H1 (cell line): ENCODE results near the gene HOXA11. TPM values are rescaled to one million over a fixed set of nuclear protein-coding genes. Genes with fewer than 3 reads are reported as not detected.

Experiments used
- CTCF ChIA-PET: fragments of 300-600 bp; sonication (Branson Sonifier 250); formaldehyde crosslinking; loops from one replicate; lab custom pipeline; 2021; ENCODE audit not compliant: partially characterized antibody; lab: Charles Lee
- POLR2A ChIA-PET: fragments of 300-600 bp; sonication (Branson Sonifier 250); formaldehyde crosslinking; loops from one replicate; lab custom pipeline; 2021; ENCODE audit warnings: inconsistent platforms; ENCODE audit not compliant: partially characterized antibody; lab: Charles Lee
- DNase-seq, 2 experiments: peaks; one replicate each; pipeline versions ENCODE4 v3.0.0 to v3.0.0-alpha.2; 2010 to 2022; ENCODE audit warnings: low spot score in 2 of 2, low read depth in 1 of 2, mixed read lengths in 1 of 2
- FAIRE-seq: peaks from 2 replicates; lab custom pipeline; 2011; peaks lifted over from hg19 to GRCh38; lab: Jason Lieb, UNC
- H2AFZ ChIP-seq: 2 replicates; pipeline ENCODE4 v1.8.1; 2012; ENCODE audit warnings: low read length, inconsistent platforms
- H2AK5ac ChIP-seq: 2 replicates; pipeline ENCODE4 v1.6.1; 2013; ENCODE audit warnings: low read depth, low read length
- H2BK120ac ChIP-seq: replicated peaks from 2 replicates; pipeline ENCODE3; 2013; ENCODE audit warnings: low read depth, low read length, inconsistent platforms
- H2BK12ac ChIP-seq: 2 replicates; pipeline ENCODE4 v1.6.1; 2013; ENCODE audit warnings: low read depth, low read length
- H2BK15ac ChIP-seq: 2 replicates; pipeline ENCODE4 v1.6.1; 2013; ENCODE audit warnings: low read length
- H2BK20ac ChIP-seq: 2 replicates; pipeline ENCODE4 v1.6.1; 2013; ENCODE audit warnings: low read length
- H2BK5ac ChIP-seq: 2 replicates; pipeline ENCODE4 v1.6.1; 2013; ENCODE audit warnings: low read depth, low read length
- H3K14ac ChIP-seq: 2 replicates; pipeline ENCODE4 v1.6.1; 2013; ENCODE audit warnings: inconsistent platforms; ENCODE audit not compliant: insufficient read length
- H3K18ac ChIP-seq: 2 replicates; pipeline ENCODE4 v1.6.1; 2013; ENCODE audit warnings: low read length; ENCODE audit errors: extremely low read depth
- H3K23ac ChIP-seq: 2 replicates; pipeline ENCODE4 v1.6.1; 2013; ENCODE audit warnings: inconsistent platforms; ENCODE audit not compliant: insufficient read length
- H3K23me2 ChIP-seq: 2 replicates; pipeline ENCODE4 v1.6.1; 2013; ENCODE audit warnings: low read depth, low read length
- H3K27ac ChIP-seq: 2 replicates; pipeline ENCODE4 v1.6.1; 2011; ENCODE audit warnings: low read depth, low read length, inconsistent platforms
- H3K27me3 ChIP-seq, 4 experiments: replicated peaks in 1 of 4; 1 replicate in 1 of 4; 2 replicates in 3 of 4; pipeline versions ENCODE4 v1.6.1 to v1.8.1; 2011 to 2013; ENCODE audit warnings: low read length in 3 of 4, mild to moderate bottlenecking in 3 of 4, inconsistent platforms in 2 of 4, mixed read lengths in 2 of 4, moderate library complexity in 1 of 4; ENCODE audit not compliant: control insufficient read depth in 3 of 4, insufficient read depth in 3 of 4; ENCODE audit errors: extremely low read depth in 1 of 4
- H3K36me3 ChIP-seq, 4 experiments: 2 replicates each; pipeline versions ENCODE4 v1.6.1 to v1.8.1; 2011 to 2013; ENCODE audit warnings: mild to moderate bottlenecking in 4 of 4, low read length in 3 of 4, moderate library complexity in 2 of 4, control low read depth in 1 of 4, inconsistent platforms in 1 of 4; ENCODE audit not compliant: insufficient read depth in 4 of 4, control insufficient read depth in 2 of 4
- H3K4ac ChIP-seq: replicated peaks from 2 replicates; pipeline ENCODE3; 2013; ENCODE audit warnings: low read length, low read depth, mixed read lengths, inconsistent platforms; ENCODE audit not compliant: insufficient read length
- H3K4me1 ChIP-seq, 4 experiments: replicated peaks in 1 of 4; 1 replicate in 1 of 4; 2 replicates in 3 of 4; pipeline versions ENCODE4 v1.6.1 to v1.8.1; 2011 to 2013; ENCODE audit warnings: low read length in 3 of 4, inconsistent platforms in 2 of 4, mixed read lengths in 1 of 4; ENCODE audit not compliant: insufficient read depth in 4 of 4, control insufficient read depth in 3 of 4
- H3K4me2 ChIP-seq, 2 experiments: 2 replicates each; pipeline versions ENCODE4 v1.6.1 to v1.8.1; 2011 to 2013; ENCODE audit warnings: low read depth in 2 of 2, low read length in 2 of 2, control low read depth in 1 of 2, inconsistent platforms in 1 of 2, mild to moderate bottlenecking in 1 of 2; ENCODE audit not compliant: insufficient read depth in 1 of 2
- H3K4me3 ChIP-seq, 4 experiments: fragments of 200-600, 300-600 bp in 1 of 4; sonication (generic), shearing (Covaris generic), sonication (Bioruptor Twin) in 1 of 4; 2 replicates each; pipeline versions ENCODE4 v1.5.1 to v1.8.1; 2011 to 2016; ENCODE audit warnings: low read length in 4 of 4, low read depth in 3 of 4, control low read depth in 2 of 4, inconsistent platforms in 2 of 4, mild to moderate bottlenecking in 2 of 4, mixed read lengths in 1 of 4, moderate library complexity in 1 of 4; ENCODE audit not compliant: insufficient read depth in 2 of 4; ENCODE audit errors: extremely low read depth in 1 of 4
- H3K56ac ChIP-seq: replicated peaks from 2 replicates; pipeline ENCODE3; 2013; ENCODE audit warnings: low read depth, mild to moderate bottlenecking, mixed read lengths, low read length, inconsistent platforms; ENCODE audit not compliant: insufficient read length
- H3K79me1 ChIP-seq: 2 replicates; pipeline ENCODE4 v1.6.1; 2013; ENCODE audit warnings: low read depth, low read length, control low read depth
- H3K79me2 ChIP-seq, 2 experiments: 2 replicates each; pipeline versions ENCODE4 v1.6.1 to v1.8.1; 2012 to 2013; ENCODE audit warnings: low read length in 2 of 2, mild to moderate bottlenecking in 2 of 2, inconsistent platforms in 1 of 2; ENCODE audit not compliant: insufficient read depth in 2 of 2, control insufficient read depth in 1 of 2
- H3K9ac ChIP-seq, 4 experiments: replicated peaks in 1 of 4; 1 replicate in 1 of 4; 2 replicates in 3 of 4; pipeline versions ENCODE4 v1.6.1 to v1.8.1; 2011 to 2013; ENCODE audit warnings: low read depth in 3 of 4, low read length in 3 of 4, control low read depth in 2 of 4, mild to moderate bottlenecking in 2 of 4, moderate library complexity in 2 of 4, inconsistent platforms in 1 of 4; ENCODE audit errors: extremely low read depth in 1 of 4
- H3K9me3 ChIP-seq, 2 experiments: 2 replicates each; pipeline versions ENCODE4 v1.6.1 to v1.8.1; 2012 to 2013; ENCODE audit warnings: mild to moderate bottlenecking in 2 of 2, moderate library complexity in 2 of 2, control low read depth in 1 of 2, inconsistent platforms in 1 of 2, low read depth in 1 of 2, low read length in 1 of 2, mixed read lengths in 1 of 2; ENCODE audit not compliant: insufficient read depth in 2 of 2
- H4K20me1 ChIP-seq, 2 experiments: replicated peaks in 1 of 2; 2 replicates each; pipeline versions ENCODE3 to v1.8.1; 2011 to 2013; ENCODE audit warnings: inconsistent platforms in 2 of 2, low read length in 2 of 2, mild to moderate bottlenecking in 1 of 2; ENCODE audit not compliant: insufficient read depth in 2 of 2, control insufficient read depth in 1 of 2
- H4K5ac ChIP-seq: 2 replicates; pipeline ENCODE4 v1.6.1; 2013; ENCODE audit warnings: low read length, low read depth, mixed read lengths, inconsistent platforms; ENCODE audit not compliant: insufficient read length
- H4K8ac ChIP-seq: 2 replicates; pipeline ENCODE4 v1.8.0; 2013; ENCODE audit warnings: mild to moderate bottlenecking, moderate library complexity, low read length, inconsistent platforms; ENCODE audit not compliant: insufficient read depth; ENCODE audit errors: extremely low read depth
- H4K91ac ChIP-seq: replicated peaks from 2 replicates; pipeline ENCODE3; 2013; ENCODE audit warnings: low read length, mixed read lengths, inconsistent platforms; ENCODE audit not compliant: insufficient read length
- ASH2L ChIP-seq: fragments of 200-600, 300-600 bp; sonication (generic); IDR thresholded peaks from one replicate; pipeline ENCODE4 v1.7.1; 2017; ENCODE audit warnings: low read length
- BACH1 ChIP-seq: IDR thresholded peaks from 2 replicates; pipeline ENCODE4 v1.6.1; 2012; ENCODE audit warnings: low read length, improper control_type of control experiment
- BCL11A ChIP-seq, 2 experiments: IDR thresholded peaks; one replicate each; pipeline ENCODE4 v1.6.1; 2011; ENCODE audit warnings: low read depth in 2 of 2, low read length in 2 of 2, mild to moderate bottlenecking in 2 of 2
- CHD2 ChIP-seq: IDR thresholded peaks from 2 replicates; pipeline ENCODE4 v1.6.1; 2012; ENCODE audit warnings: low read length, improper control_type of control experiment
- CREB1 ChIP-seq: IDR thresholded peaks from 2 replicates; pipeline ENCODE4 v1.6.1; 2012; ENCODE audit warnings: inconsistent platforms
- CTBP2 ChIP-seq: IDR thresholded peaks from 2 replicates; pipeline ENCODE4 v1.7.0; 2011; ENCODE audit warnings: borderline replicate concordance, mild to moderate bottlenecking, moderate library complexity, mixed read lengths, low read length; ENCODE audit not compliant: insufficient read depth, insufficient read length
- HDAC2 ChIP-seq, 2 experiments: fragments of 300-600 bp in 1 of 2; sonication (generic) in 1 of 2; IDR thresholded peaks; 2 replicates each; pipeline ENCODE4 v1.6.1; 2011 to 2012; ENCODE audit warnings: low read depth in 2 of 2, low read length in 2 of 2, mild to moderate bottlenecking in 2 of 2, moderate library complexity in 2 of 2, borderline replicate concordance in 1 of 2, inconsistent platforms in 1 of 2
- JUN ChIP-seq: IDR thresholded peaks from 2 replicates; pipeline ENCODE4 v1.6.1; 2011; ENCODE audit warnings: low read depth, mild to moderate bottlenecking, improper control_type of control experiment, low read length
- RBBP5 ChIP-seq: IDR thresholded peaks from 2 replicates; pipeline ENCODE4 v1.7.1; 2012; ENCODE audit warnings: low read depth, mild to moderate bottlenecking, inconsistent platforms, low read length, moderate library complexity, borderline replicate concordance
- RNF2 ChIP-seq: fragments of 200-900, 300-1000 bp; sonication (generic); IDR thresholded peaks from 2 replicates; pipeline ENCODE4 v1.7.1; 2016; ENCODE audit warnings: borderline replicate concordance, low read depth, mild to moderate bottlenecking, antibody characterized with exemption, low read length; ENCODE audit not compliant: poor library complexity, severe bottlenecking; ENCODE audit errors: missing control alignments
- SP2 ChIP-seq: IDR thresholded peaks from 2 replicates; pipeline ENCODE4 v1.6.1; 2012; ENCODE audit warnings: mild to moderate bottlenecking, low read length, inconsistent platforms
- SP4 ChIP-seq: IDR thresholded peaks from 2 replicates; pipeline ENCODE4 v1.6.1; 2012; ENCODE audit warnings: low read length, inconsistent platforms
- WGBS, 2 experiments: shearing (Covaris generic) in 1 of 2; methylation state at CpG; one replicate each; pipeline versions ENCODE4 v1.1.6 to v1.1.7; 2013 to 2015; ENCODE audit warnings: low lambda C conversion rate in 2 of 2, mixed read lengths in 2 of 2, inconsistent platforms in 1 of 2, low coverage in 1 of 2, missing lambda C conversion rate in 1 of 2; ENCODE audit not compliant: insufficient replicate concordance in 2 of 2, insufficient coverage in 1 of 2, insufficient read length in 1 of 2; ENCODE audit errors: extremely low coverage in 1 of 2, missing lambda C conversion rate in 1 of 2; 5-methylcytosine and 5-hydroxymethylcytosine counted together
- polyA plus RNA-seq, 7 experiments: library from polyadenylated mRNA; depleted of rRNA in 3 of 7; stranded (reverse) in 5 of 7; unstranded in 2 of 7; fragments of >200 nt in 5 of 7; fragments of 200-250 nt in 2 of 7; gene quantifications; 1 replicate in 5 of 7; 2 replicates in 1 of 7; 4 replicates in 1 of 7; pipeline versions ENCODE4 v1.2.1 to v1.2.3, GENCODE V29; 2011 to 2013; ENCODE audit warnings: missing spikeins in 2 of 7, mixed read lengths in 2 of 7
- total RNA-seq: library from RNA; stranded (reverse); fragmentation: NEBNext Ultra II Directional; extraction: Animal tissue kit (Norgen Biotek cat#: 25700); gene quantifications from 2 replicates; pipeline ENCODE4 v1.2.1, GENCODE V29; 2021

Gene HOXA11
- total and polyA plus RNA-seq, 2 of the 8 experiments (the other 6 are each of a cell fraction or from before 2014, with no cell fraction given) = not detected

GRCh38 chr7:27213433-27214238 is 28.6 kb upstream of the HOXA11 start:
- H3K18ac ChIP-seq = no peak overlapping the region; the same call in 1 of the 2 replicates
- 7% methylated on average over 50 of the region's 50 CpGs; no CpG with 5 or more reads in 1 of the 2 experiments for WGBS, 2 experiments
- peaks cover 9 to 23% of the 10 kb centered on the region in 2 experiments for H4K20me1 ChIP-seq
- no peak overlapping the region for H2AK5ac ChIP-seq
- no peaks in the 10 kb centered on the region for H3K9me3 ChIP-seq
- CTCF ChIA-PET = interaction anchor here (1.2 to 1.3 kb wide), 2 partner anchors 11 to 34 kb away, joined by 3 to 5 read pairs; no protein-coding TSS in a partner anchor
- H2BK12ac ChIP-seq = no peak overlapping the region
- no peak overlapping the region for H3K27ac ChIP-seq
- no peak overlapping the region for H3K4ac ChIP-seq
- peaks cover 88 to 96% (median 94%) of the 10 kb centered on the region in 4 experiments for H3K27me3 ChIP-seq
- POLR2A ChIA-PET = no interaction called here
- no peak overlapping the region for H3K14ac ChIP-seq
- H4K5ac ChIP-seq = no peak overlapping the region
- no peak overlapping the region for H2BK5ac ChIP-seq
- H2BK20ac ChIP-seq = no peak overlapping the region
- peak overlapping the region; percentile 47 to 52 for H3K4me2 ChIP-seq
- FAIRE-seq = no peak
- H4K8ac ChIP-seq = no peak overlapping the region; the same call in 1 of the 2 replicates
- H2BK120ac ChIP-seq = no peak overlapping the region
- no peak overlapping the region for H2BK15ac ChIP-seq
- H3K9ac ChIP-seq = no peak overlapping the region
- peaks cover 8 to 17% (median 12%) of the 10 kb centered on the region in 4 experiments for H3K4me1 ChIP-seq
- no peak overlapping the region for H3K23ac ChIP-seq
- no peak overlapping the region for H2AFZ ChIP-seq
- peaks cover 0 to 4% (median 0%) of the 10 kb centered on the region in 4 experiments; a peak in 1 of 8 replicates for H3K36me3 ChIP-seq
- peak overlapping the region in 2 of 4 experiments; percentile 19 to 38; a peak in 4 of 8 replicates for H3K4me3 ChIP-seq
- no peaks in the 10 kb centered on the region; the same call in 1 of the 2 replicates for H3K23me2 ChIP-seq
- H3K56ac ChIP-seq = no peak overlapping the region
- no peaks in the 10 kb centered on the region for H3K79me1 ChIP-seq
- no peak overlapping the region for H4K91ac ChIP-seq
- H3K79me2 ChIP-seq = no peaks in the 10 kb centered on the region
- DNase-seq = peak in 1 of 2 experiments; percentile 64
- TF ChIP-seq CREB1 (0 out of 2 replicates have a peak, but pooled peaks have one; percentile 16), SP2 (no peak), CHD2 (no peak), HDAC2 (IDR thresholded peaks at IDR 0.05; ENCODE audit: borderline replicate concordance in 1 of 2, low read depth in 2 of 2, low read length in 2 of 2) (no peak), SP4 (no peak), CTBP2 (peak; percentile 24), BCL11A (IDR thresholded peaks at IDR 0.05; ENCODE audit: low read depth in 2 of 2, low read length in 2 of 2) (no peak), BACH1 (no peak), ASH2L (no peak), RNF2 (peak; percentile 37), RBBP5 (no peak), JUN (no peak)
